HG02610 (cell line): ENCODE data around the gene CORT.
"Not testable (repeated sequence)": the region's sequence is repeated elsewhere in the genome, so short reads cannot be mapped to it uniquely, and the experiment has no call there.

ENCODE experiments used
- ATAC-seq: cut with Tn5 transposase; IDR thresholded peaks from one replicate; pipeline ENCODE4 v1.9.1; 2021; ENCODE audit warnings: mild to moderate bottlenecking, moderate library complexity; ENCODE audit not compliant: unreplicated experiment

Gene CORT

DNA sequence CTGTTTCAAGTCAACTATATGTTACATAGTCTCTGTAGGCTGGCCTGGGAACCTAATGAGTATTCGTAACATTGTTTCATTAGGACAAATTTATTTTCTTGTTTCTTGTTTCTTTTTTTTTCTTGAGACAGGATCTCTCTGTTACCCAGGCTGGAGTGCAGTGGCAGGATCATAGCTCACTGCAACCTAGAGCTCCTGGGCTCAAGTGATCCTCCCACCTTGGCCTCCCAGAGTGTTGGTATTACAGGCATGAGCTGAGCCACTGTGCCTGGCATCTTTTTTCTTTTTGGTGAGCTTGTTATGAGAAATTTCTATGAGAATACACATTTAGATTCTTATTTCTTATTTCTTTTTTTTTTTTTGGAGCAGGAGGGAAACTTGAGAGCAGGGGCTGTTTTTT lies 12.8 kb upstream of the CORT start:
- ATAC-seq, result no peak

DNA sequence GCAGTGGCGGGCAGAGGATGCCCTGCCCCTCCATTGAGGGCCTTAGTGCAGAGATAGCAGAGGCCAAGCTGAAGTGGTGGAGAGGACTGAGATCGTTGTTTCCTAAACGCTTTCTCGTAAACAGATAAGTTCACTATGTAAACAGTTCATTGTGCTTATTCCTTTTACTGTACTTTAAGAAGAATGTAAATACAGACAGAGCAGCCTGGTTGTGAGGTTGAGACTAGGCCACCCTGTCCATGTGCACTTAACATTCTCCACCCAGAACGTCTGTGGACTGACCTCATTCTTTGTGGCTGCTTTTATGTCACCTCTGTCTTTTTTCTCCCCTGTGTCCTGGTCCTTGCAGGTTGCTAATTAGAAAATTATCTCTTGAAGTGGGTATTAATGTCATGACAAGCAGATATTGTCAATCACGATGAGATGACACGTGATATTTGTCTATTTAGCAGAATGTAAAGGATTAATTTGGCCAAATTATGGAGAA lies 11.1 kb upstream of the CORT start:
- ATAC-seq, result no peak

DNA sequence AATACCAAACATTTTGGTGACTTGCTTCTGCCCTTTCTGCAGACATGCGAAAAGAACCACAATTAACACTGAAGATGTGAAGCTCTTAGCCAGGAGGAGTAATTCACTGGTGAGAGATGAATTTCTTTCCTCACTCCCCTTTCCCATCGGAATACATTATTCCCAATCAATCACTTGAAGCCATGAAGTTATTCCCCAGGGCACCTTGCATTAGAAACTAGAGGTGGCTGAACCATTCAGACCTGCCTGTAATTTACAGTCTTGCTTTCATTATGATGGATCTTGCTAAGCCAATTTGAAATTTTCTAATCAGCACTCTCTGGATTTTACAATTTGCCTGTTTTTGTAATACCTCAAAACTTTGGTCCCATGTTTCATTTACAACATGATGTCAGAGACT lies 9.5 kb upstream of the CORT start:
- no peak for ATAC-seq

DNA sequence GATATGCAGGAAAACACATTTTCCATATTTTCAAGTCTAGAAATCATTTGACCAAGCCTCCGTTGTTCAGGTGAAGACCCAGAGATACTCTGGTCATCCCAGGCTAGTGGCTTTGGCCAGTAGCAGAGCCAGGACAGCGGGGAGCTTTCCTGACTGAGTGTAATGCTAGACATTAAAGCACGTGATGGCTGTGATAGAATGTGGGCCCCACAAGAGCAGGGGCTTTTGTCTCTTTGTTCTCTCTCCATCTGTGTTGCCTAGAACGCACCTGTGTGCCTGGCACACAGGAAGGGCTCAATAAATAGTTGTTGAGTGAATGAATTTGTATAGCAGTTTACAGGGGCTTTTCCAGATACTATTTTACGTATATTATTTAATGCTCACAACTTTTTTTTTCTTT lies 9.0 kb upstream of the CORT start:
- no peak for ATAC-seq

DNA sequence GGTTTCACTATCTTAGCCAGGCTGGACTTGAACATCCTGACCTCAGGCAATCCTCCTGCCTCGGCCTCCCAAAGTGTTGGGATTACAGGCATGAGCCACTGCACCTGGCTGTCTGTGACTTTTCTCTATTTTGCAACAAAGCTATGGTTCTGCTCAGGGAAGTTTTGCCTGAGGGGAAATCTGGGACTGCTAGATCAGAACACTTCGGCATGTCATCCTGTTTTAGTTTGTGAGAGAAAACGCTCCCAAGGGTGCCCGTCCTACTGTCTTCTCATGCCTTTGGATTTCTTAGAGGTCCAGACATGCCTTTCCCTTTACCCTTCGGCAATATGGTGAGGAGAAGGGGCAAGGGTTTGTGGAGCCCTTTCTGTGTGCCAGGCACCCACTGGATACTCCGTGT lies 5.6 kb upstream of the CORT start:
- ATAC-seq, result no peak

DNA sequence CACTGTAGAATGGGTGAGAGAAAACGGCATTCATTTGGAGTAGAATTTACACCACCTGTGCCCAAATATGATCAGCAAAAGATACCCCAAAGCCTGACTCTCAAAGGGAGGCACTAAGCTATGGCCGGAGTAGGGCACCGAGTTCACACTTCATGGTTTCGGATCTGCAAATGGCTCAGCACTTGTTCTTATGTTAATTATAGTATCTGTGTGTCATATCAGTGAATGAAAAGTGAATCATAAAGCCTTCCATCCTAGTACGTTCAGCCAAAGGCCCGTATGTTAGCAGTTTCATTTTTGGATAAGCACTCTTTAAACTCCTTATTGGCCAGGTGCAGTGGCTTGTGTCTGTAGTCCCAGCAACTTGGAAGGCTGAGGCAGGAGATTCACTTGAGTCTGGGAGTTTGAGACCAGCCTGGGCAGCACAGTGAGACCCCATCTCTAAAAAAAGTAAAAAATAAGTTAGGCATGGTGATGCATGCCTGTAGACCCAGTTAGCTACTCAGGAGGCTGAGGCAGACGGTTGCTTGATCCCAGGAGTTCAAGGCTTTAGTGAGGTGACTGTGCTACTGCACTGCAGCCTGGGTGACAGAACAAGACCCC lies 4.9 kb upstream of the CORT start:
- no peak for ATAC-seq

DNA sequence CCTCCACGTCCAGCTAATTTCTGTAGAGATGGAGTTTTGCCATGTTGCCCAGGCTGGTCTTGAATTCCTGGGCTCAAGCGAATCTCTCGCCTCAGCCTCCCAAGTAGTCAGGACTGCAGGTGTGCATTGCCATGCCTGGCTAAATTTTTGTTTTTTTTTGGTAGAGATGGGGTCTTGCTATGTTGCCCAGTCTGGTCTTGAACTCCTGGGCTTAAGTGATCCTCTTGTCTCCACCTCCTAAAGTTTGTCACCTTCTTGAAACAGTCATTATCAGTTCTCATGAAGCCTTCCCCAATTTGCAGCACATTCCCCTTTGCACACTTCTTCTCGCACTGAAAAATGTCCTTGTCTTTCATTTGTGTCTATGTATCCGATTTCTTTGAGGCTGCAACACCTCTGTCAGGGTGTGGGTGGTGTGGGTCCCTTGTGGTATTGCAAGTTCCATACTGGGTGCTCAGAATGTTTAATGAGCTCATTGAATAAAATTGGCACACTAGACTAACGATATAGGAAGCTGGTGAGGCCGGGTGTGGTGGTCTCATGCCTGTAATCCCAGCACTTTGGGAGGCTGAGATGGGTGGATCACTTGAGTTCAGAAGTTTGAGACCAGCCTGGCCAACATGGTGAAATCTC lies 2.9 kb upstream of the CORT start:
- ATAC-seq, result no peak

DNA sequence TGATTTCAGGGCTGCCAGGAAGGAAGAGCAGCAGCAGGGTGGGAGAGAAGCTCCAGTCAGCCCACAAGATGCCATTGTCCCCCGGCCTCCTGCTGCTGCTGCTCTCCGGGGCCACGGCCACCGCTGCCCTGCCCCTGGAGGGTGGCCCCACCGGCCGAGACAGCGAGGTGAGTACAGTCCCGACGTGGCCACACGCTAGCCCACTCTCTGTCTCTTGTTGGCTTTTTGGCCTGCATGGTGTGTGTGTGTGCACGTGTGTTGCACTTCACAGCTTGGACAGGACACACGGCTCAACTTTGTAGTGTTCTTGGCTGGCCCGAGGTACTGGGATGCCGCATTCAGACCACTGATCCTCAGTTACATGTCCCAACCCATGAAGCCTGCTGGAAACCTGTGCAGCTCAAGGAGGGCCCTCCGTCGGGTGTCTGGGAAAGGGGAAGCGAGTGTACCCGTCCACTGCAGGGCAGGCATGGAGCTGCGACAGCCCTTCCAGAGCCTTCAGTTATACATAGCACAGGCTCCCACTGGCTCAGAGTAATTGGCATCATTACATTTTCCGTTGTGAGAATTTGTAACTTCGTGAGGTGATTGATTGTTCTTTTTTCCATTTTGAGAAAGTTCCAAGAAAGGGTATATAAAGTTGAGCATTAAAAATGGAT lies 454 bp downstream of the CORT start:
- ATAC-seq, result no peak

DNA sequence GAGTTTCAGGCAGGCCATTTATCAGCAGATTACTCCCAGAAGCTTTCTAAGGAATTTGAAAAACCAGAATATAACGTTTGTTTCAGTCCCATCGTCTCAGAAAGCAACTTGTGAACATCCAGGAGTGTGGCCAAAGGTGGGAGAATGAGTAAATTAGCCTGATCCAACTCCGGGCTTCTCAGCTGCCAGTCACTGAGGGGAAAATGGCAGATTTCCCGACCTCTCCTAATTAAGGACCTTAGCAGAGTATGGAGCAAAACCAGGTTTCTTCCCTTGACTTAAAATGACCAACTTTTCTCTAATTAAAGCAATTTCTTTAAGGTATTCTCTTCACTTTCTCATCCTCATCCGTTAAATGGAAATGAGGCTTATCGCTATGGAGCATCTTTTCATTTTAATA lies 1.0 kb downstream of the CORT start:
- ATAC-seq, result no peak

DNA sequence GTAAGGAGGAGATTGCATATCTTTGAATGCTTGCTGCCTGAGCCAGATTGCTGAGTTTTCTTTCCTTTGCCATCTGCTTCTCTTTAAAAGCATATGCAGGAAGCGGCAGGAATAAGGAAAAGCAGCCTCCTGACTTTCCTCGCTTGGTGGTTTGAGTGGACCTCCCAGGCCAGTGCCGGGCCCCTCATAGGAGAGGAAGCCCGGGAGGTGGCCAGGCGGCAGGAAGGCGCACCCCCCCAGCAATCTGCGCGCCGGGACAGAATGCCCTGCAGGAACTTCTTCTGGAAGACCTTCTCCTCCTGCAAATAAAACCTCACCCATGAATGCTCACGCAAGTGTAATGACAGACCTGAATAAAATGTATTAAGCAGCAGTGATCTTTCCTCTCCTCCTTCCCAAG lies 1.5 kb downstream of the CORT start:
- no peak for ATAC-seq

DNA sequence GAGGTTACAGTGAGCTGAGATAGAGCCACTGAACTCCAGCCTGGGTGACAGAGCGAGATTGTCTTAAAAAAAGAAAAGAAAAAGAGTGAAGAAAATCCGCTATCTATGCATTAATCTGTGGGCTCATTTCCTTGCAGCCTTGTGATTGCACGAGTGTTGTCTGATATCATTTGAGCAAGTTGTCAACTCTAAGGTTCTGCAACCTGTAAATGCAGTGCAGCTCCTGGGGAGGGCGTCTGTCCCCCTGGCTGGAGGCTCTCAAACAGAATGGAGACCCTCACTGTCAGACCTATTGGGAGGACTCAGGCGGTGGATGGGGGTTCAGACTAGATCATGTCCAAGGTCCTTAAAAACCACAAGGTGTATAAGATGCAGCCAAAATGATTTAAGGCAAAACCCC lies 6.2 kb downstream of the CORT start:
- ATAC-seq, result no peak

DNA sequence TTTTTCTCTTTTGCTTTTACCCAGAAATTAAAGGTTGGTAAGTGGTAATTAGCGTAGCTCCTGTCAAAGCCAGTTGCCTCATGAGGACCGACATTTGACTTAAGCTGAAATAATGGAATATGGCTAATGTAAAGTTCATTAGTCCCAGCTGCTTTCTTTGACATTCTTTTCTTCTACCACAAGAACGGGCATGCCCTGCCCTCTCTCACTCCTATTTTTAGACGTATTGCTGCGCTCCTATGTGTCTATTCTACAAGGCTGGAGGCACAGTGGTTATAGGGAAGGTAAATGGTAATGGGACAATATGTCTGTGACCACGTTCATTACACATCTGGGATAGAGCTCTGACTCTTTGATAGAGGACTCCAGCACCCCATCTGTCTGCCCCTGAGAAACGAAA lies 6.8 kb downstream of the CORT start:
- no peak for ATAC-seq

DNA sequence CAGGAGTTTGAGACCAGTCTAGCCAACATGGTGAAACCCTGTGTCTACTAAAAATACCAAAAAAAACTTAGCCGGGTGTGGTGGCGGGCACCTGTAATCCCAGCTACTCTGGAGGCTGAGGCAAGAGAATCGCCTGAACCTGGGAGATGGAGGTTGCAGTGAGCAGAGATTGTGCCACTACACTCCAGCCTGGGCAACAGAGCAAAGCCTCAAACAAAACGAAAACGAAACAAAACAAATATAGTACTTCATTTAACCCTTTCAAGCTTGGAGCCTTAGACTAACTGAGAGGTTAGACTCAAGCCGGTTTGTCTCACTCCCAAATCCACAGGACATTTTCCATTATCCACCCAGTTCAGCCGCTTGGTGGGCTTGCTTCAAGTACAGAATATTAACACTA lies 7.6 kb downstream of the CORT start:
- not testable (repeated sequence) for ATAC-seq

DNA sequence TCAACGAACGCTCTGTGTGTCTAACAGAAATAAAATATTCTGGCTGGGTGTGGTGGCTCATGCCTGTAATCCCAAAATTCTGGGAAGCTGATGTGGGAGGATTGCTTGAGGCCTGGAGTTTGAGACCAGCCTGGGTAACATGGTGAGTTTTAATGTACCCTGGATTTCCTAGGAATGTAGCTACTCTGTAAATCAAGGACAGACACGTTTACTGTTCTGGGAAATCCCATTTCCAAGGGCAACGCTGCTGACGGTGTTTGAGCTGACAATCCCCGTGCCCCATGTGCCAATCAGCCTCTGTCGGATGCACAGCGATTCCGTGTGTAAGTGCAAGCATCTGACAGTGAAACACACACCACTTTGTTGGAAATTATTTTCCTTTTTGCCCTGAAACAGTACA lies 8.0 kb downstream of the CORT start:
- no peak for ATAC-seq

DNA sequence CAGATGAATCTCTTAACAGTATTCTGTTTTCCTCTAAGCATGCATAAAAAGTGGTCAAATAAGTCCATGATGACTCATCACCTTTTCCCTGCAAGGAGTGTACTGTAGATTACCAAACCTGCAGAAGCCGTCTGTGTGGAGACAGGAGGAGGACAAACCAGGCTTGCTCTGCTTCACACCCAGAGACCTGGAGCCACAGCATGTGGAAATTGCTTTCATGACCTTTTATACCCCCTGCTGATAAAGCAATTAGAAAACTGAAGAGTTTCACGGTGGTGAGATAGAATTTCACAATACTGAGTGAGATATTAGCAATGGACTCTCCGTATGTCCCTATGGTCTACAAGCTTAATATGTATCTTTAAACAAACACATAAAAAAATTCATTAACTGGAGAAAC lies 9.4 kb downstream of the CORT start:
- no peak for ATAC-seq

DNA sequence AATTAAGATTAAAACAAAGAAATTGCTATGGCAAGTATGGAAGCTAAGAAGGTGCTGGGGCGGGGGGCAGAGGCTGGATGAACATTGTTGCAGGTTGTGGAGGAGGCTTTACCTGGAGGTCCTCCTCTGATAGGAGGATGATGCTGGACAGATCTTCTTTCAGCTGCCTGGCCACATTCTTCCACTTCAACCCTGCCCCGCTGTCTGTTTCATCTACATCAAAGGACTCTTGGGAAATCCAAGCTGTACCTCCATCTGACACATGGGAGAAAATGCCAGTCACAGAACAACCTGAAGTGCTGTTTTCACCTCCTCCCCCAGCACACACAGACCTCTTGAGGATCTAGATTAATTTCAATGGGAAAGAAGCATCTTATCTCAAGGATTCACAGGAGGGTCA lies 17.2 kb downstream of the CORT start:
- no peak for ATAC-seq

DNA sequence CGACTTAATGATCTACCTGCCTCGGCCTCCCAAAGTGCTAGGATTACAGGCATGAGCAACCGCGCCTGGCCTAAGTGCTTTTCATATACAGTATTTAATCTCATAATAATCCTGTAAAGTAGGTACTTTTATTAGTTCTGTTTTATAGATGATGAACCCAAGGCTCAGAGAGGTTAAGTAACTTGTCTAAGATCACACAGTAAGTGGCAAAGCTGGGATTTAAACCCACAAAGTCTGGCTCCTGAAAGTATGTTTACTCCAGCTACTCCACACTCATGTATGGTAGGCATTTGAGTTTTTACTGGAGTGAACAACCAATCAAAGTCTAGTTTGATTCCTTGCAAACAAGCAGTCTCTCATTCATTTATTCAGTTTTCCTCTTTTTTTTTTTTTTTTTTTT lies 20.2 kb downstream of the CORT start:
- no peak for ATAC-seq

DNA sequence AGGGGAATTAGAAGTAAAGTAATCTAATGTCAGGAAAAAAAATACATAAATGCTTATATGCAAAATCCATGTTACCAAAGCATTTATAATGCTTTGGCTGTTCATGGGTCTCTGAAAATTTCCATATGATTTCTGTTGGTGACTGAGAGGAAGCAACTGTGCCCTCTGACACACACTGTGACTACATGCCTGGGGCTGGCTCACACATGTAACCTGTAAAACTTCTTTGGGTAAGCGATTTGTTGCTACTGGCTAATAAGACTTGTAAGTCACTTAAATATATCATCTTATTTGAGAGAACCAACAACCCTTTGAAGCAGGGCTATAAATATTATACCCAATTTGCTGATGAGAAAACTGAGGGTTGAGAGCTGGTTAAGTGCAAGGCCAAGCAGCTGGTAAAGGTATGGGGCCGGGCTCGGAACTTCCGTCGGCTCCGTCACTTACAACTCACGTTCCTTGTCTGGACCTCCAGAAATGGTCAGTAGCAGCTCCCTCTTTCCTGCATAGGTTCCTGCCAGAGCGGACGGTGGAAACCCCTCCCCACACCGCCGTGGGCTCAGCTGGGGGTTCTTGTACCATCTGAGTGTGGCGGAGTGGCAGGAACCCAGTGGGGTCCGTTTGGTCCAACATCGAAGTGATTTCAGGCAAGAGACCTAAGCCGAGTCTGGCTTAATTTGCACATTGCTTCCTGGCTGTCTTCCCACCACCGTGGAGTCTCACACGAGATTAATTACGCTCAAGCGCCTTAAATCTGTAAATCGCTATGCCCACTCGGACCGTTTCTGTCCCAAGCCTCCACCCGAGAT lies 21.8 kb downstream of the CORT start:
- ATAC-seq, result no peak

DNA sequence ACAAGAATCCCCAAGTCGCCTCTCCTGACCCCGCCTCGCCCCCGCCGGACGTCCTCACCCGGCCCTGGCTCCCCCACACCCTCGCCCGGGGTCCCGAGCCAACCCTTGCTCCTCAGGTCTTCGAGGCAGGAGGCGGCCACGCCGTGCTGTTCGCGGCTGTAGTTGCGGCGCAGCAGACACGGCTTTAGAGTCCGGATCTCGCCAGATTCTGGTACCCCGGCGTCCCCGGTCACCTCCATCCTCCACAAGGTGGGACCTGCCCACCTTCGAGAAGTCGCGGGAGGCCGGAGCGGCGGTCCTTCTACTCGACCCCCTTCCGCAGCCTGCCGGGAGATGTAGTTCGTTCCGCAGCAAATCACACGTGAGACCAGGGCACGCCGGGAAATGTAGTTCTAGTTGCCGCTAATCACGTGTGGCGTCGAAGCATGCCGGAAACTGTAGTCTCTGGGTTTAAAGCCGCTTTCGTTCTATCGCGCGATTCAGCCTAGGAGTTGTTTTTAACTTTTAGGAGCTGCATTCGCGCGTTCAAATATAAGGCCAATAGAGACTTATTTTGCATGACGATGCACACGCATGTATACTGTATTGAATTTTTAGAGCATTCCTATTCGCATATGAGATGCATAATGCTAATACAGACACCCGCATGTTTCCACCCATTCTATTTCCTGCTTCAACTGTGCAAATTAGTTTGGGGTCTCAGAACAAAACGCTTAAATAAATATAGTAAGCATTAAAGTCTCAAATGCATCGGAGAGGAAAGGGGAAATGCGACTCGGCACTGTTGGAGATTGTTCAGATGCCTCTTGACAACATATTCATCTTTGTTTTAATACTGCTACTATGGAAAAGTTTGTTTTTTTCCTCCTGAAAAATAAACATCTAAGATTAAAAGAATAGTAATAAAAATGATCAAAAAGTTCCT lies 22.7 kb downstream of the CORT start, which contains the start of gene DFFA:
TSS of gene DFFA (minus strand) at position 310 of the 925 bp plus-strand sequence. CDS start at position 239, 71 bp downstream.
- peak; percentile 80 for ATAC-seq

DNA sequence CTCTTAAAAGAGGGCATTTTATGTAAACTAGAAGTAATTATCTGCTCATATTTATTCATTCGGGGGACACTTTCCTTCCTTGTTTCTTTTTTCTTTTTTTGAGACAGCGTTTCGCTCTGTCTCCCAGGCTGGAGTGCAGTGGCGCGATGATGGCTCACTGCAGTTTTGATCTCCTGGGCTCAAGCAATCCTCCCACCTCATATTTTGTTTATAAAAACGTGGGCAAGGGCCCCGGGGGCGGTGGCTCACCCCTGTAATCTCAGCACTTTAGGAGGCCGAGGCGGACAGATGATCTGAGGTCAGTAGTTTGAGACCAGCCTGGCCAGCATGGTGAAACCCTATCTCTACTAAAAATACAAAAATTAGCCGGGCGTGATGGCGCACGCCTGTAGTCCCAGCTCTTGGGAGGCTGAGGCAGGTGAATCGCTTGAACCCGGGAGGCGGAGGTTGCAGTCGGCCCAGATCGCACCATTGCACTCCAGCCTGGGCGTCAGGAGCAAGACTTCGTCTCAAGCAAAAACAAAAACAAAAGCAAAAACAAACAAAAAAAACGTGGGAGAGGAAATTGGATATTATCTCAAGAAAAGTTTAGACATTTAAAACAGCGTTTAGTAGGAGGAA lies 23.4 kb downstream of the CORT start:
- no peak for ATAC-seq
